ENCODE data around the gene SPTBN5.

SPTBN5 gene

DNA sequence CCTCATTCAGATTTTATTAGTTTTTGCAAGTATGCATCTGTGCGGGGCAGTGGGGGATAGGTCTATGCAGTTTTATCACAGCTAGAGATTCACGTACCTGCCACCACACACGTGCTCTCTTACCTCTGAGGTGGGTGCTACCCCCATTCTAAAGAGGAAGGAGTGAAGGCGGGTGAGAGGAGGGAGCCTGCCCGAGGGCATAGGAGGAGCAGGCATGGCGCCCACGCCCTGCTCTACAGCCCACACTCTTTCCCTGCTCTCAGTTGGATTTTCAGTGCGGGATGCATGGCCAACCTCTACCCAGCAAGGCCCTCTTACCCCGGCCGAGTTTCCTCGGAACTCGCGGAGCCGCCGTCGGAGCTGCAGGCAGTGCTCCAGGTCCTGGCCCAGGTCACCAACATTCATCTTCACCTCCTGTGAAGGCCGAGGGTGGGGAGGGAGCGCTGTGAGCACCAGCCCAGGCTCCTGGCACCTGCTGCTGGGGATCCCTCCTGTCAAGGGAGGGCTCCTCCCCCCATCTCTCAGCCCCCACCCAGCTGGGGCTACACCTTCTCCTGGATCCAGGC, 28.3 kb downstream of the SPTBN5 start:
- Histone ChIP-seq H3K4me1 (ENCODE audit: control insufficient read depth, low read length) (no peaks in the 10 kb centered on the region), H3K9me2 (replicated peaks; ENCODE audit: control insufficient read depth, low read length) (no peaks in the 10 kb centered on the region), H3K27ac (ENCODE audit: low read depth, low read length) (no peak overlapping the region), H3K79me2 (ENCODE audit: control insufficient read depth, low read length) (no peaks in the 10 kb centered on the region), H3K36me3 (ENCODE audit: control insufficient read depth, low read length) (no peaks in the 10 kb centered on the region), H3K4me3 (ENCODE audit: low read length) (no peak overlapping the region), H4K20me1 (ENCODE audit: control insufficient read depth, insufficient read depth, low read depth, low read length) (no peaks in the 10 kb centered on the region), H3K27me3 (ENCODE audit: control insufficient read depth, low read length) (no peaks in the 10 kb centered on the region), H3K4me2 (ENCODE audit: low read length) (no peak overlapping the region), H3F3A (ENCODE audit: control insufficient read depth, insufficient read depth) (no peaks in the 10 kb centered on the region), H3K9me3 (ENCODE audit: control insufficient read depth, insufficient read depth, low read length) (no peaks in the 10 kb centered on the region)
- TF ChIP-seq EZH2phosphoT487 (IDR thresholded peaks at IDR 0.05; ENCODE audit: borderline replicate concordance, low read length): no peak
- TF ChIP-seq, protein P1, sequence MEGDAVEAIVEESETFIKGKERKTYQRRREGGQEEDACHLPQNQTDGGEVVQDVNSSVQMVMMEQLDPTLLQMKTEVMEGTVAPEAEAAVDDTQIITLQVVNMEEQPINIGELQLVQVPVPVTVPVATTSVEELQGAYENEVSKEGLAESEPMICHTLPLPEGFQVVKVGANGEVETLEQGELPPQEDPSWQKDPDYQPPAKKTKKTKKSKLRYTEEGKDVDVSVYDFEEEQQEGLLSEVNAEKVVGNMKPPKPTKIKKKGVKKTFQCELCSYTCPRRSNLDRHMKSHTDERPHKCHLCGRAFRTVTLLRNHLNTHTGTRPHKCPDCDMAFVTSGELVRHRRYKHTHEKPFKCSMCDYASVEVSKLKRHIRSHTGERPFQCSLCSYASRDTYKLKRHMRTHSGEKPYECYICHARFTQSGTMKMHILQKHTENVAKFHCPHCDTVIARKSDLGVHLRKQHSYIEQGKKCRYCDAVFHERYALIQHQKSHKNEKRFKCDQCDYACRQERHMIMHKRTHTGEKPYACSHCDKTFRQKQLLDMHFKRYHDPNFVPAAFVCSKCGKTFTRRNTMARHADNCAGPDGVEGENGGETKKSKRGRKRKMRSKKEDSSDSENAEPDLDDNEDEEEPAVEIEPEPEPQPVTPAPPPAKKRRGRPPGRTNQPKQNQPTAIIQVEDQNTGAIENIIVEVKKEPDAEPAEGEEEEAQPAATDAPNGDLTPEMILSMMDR (IDR thresholded peaks at IDR 0.05; ENCODE audit: low read depth, low read length, poor library complexity, severe bottlenecking): no peak

DNA sequence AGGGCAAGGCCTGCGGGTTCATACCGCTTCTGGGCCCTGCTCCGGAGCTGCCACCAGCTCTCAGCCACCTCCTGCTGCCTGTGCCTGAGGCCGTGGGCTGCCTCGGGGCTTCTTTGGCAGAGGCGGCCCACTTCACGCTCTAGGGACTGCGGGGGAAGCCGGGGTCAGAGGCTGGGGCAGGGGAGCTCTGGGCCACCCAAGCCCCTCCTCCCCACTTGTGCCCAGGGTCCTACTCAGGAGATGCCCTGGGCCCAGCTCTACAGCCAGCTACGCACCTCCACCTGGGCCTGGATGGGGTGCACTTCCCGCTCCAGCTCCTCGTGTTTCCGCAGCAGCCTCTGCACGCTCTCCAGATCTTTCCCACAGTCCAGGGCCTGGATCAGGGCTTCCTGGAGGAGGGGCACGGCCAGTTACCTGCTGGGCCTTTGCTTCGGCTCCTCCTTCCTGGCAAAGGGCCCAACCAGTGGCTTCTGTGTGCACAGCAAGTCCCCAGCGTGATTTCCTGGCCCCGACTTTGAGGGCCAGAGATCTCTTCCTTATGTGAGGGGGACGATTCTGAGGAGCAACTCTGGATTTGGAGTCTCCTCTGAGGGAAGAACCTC, 31.2 kb downstream of the SPTBN5 start:
- Histone ChIP-seq H3K9me2 (replicated peaks; ENCODE audit: control insufficient read depth, low read length) (no peaks in the 10 kb centered on the region), H3K9me3 (ENCODE audit: control insufficient read depth, insufficient read depth, low read length) (no peaks in the 10 kb centered on the region), H3K36me3 (ENCODE audit: control insufficient read depth, low read length) (no peaks in the 10 kb centered on the region), H3K79me2 (ENCODE audit: control insufficient read depth, low read length) (no peaks in the 10 kb centered on the region), H3K4me1 (ENCODE audit: control insufficient read depth, low read length) (no peaks in the 10 kb centered on the region), H3F3A (ENCODE audit: control insufficient read depth, insufficient read depth) (no peaks in the 10 kb centered on the region), H3K27ac (ENCODE audit: low read depth, low read length) (no peak overlapping the region), H3K27me3 (ENCODE audit: control insufficient read depth, low read length) (no peaks in the 10 kb centered on the region), H3K4me3 (ENCODE audit: low read length) (no peak overlapping the region), H3K4me2 (ENCODE audit: low read length) (no peak overlapping the region), H4K20me1 (ENCODE audit: control insufficient read depth, insufficient read depth, low read depth, low read length) (no peaks in the 10 kb centered on the region)
- no peak for TF ChIP-seq EZH2phosphoT487 (IDR thresholded peaks at IDR 0.05; ENCODE audit: borderline replicate concordance, low read length)
- TF ChIP-seq, protein P1 (IDR thresholded peaks at IDR 0.05; ENCODE audit: low read depth, low read length, poor library complexity, severe bottlenecking): no peak

GRCh38 chr15:41861736-41862356, 32.0 kb downstream of the SPTBN5 start:
- Histone ChIP-seq H3F3A (ENCODE audit: control insufficient read depth, insufficient read depth) (no peaks in the 10 kb centered on the region), H3K36me3 (ENCODE audit: control insufficient read depth, low read length) (no peaks in the 10 kb centered on the region), H4K20me1 (ENCODE audit: control insufficient read depth, insufficient read depth, low read depth, low read length) (no peaks in the 10 kb centered on the region), H3K27me3 (ENCODE audit: control insufficient read depth, low read length) (no peaks in the 10 kb centered on the region), H3K4me1 (ENCODE audit: control insufficient read depth, low read length) (no peaks in the 10 kb centered on the region), H3K4me3 (ENCODE audit: low read length) (no peak overlapping the region), H3K27ac (ENCODE audit: low read depth, low read length) (no peak overlapping the region), H3K79me2 (ENCODE audit: control insufficient read depth, low read length) (no peaks in the 10 kb centered on the region), H3K9me3 (ENCODE audit: control insufficient read depth, insufficient read depth, low read length) (no peaks in the 10 kb centered on the region), H3K9me2 (replicated peaks; ENCODE audit: control insufficient read depth, low read length) (no peaks in the 10 kb centered on the region), H3K4me2 (ENCODE audit: low read length) (no peak overlapping the region)
- no peak for TF ChIP-seq EZH2phosphoT487 (IDR thresholded peaks at IDR 0.05; ENCODE audit: borderline replicate concordance, low read length)
- TF ChIP-seq, protein P1 (IDR thresholded peaks at IDR 0.05; ENCODE audit: low read depth, low read length, poor library complexity, severe bottlenecking): no peak

Measured in DOHH2 (cell line).